K562 (cell line): Measurements from ENCODE around the gene NMBR. TPM values are rescaled to one million over a fixed set of nuclear protein-coding genes. Genes with fewer than 3 reads are reported as not detected.

ENCODE experiments used
- BMI1 ChIP-seq: fragments of 150-350 bp; IDR thresholded peaks from 2 replicates; pipeline ENCODE4 v1.6.1; 2014; ENCODE audit warnings: low read length
- HDAC1 ChIP-seq, 2 experiments: fragments of 450-650 bp; IDR thresholded peaks; 2 replicates each; pipeline ENCODE4 v1.6.1; 2016 to 2017; ENCODE audit warnings: inconsistent platforms in 1 of 2, mild to moderate bottlenecking in 1 of 2, moderate library complexity in 1 of 2
- HNRNPH1 ChIP-seq: fragments of 200-400 bp; formaldehyde crosslinking; optimal IDR thresholded peaks from 2 replicates; pipeline ENCODE3; 2017; ENCODE audit warnings: low read depth, mild to moderate bottlenecking, low read length, moderate library complexity
- HNRNPLL ChIP-seq: fragments of 200-400 bp; formaldehyde crosslinking; IDR thresholded peaks from 2 replicates; pipeline ENCODE4 v1.6.1; 2017; ENCODE audit warnings: low read length, low read depth, mild to moderate bottlenecking; ENCODE audit not compliant: poor library complexity, severe bottlenecking
- MYNN ChIP-seq, 2 experiments: sonication (generic); formaldehyde crosslinking in 1 of 2; IDR thresholded peaks; 2 replicates each; pipeline versions ENCODE4 v1.5.0 to v1.6.1; 2016 to 2020; ENCODE audit warnings: antibody characterized with exemption in 1 of 2, missing genetic modification reagents in 1 of 2
- RBM14 ChIP-seq: fragments of 200-400 bp; formaldehyde crosslinking; IDR thresholded peaks from 2 replicates; pipeline ENCODE4 v1.6.1; 2018; ENCODE audit warnings: low read depth, mild to moderate bottlenecking, low read length, moderate library complexity, borderline replicate concordance; ENCODE audit not compliant: insufficient read depth
- SMAD1 ChIP-seq: fragments of 150-350 bp; IDR thresholded peaks from 2 replicates; pipeline ENCODE4 v1.6.1; 2014; ENCODE audit warnings: low read length, low read depth; ENCODE audit not compliant: partially characterized antibody
- STAT5B ChIP-seq: fragments of 250-450 bp; sonication (Bioruptor Pico); IDR thresholded peaks from 2 replicates; pipeline ENCODE4 v1.8.0; 2021; ENCODE audit warnings: mild to moderate bottlenecking, inconsistent platforms
- ZC3H8 ChIP-seq: fragments of 450-650 bp; IDR thresholded peaks from 2 replicates; pipeline ENCODE4 v1.6.1; 2017
- ZNF184 ChIP-seq: sonication (generic); formaldehyde crosslinking; IDR thresholded peaks from 2 replicates; pipeline ENCODE4 v1.5.0; 2020; ENCODE audit warnings: missing genetic modification reagents
- ZNF395 ChIP-seq: fragments of 200-800 bp; sonication (Bioruptor generic); IDR thresholded peaks from 2 replicates; pipeline ENCODE4 v1.6.1; 2017; ENCODE audit warnings: missing genetic modification characterization, missing compliant biosample characterization
- ZNF586 ChIP-seq: fragments of 450-650 bp; formaldehyde crosslinking; conservative IDR thresholded peaks from 2 replicates; pipeline ENCODE4 v1.4.0; 2020; ENCODE audit warnings: mild to moderate bottlenecking, moderate library complexity
- polyA plus RNA-seq, 8 experiments: library from polyadenylated mRNA; depleted of rRNA in 4 of 8; stranded (reverse) in 5 of 8; unstranded in 3 of 8; fragments of >200 nt; fragmentation: Nextera tagmentation in 2 of 8; fragmentation: Illumina TruSeq in 1 of 8; extraction: Ambion mirVana in 2 of 8; extraction: Trizol in 1 of 8; gene quantifications; 2 replicates each; pipeline versions ENCODE4 v1.2.1 to v1.2.3, GENCODE V29; 2011 to 2014; ENCODE audit warnings: inconsistent platforms in 1 of 8, missing spikeins in 1 of 8
- total RNA-seq, 7 experiments: library from RNA; depleted of rRNA in 6 of 7; stranded (reverse); fragments of >200 nt in 6 of 7; fragmentation: Illumina TruSeq in 2 of 7; extraction: Trizol in 2 of 7; gene quantifications; 2 replicates each; pipeline versions ENCODE4 v1.2.1 to v1.2.3, GENCODE V29; 2011 to 2021; ENCODE audit warnings: low replicate concordance in 1 of 7
- TF ChIP-seq, protein P1 (sequence below): fragments of 200-800 bp; sonication (Bioruptor generic); IDR thresholded peaks from 2 replicates; pipeline ENCODE4 v1.6.1; 2016; ENCODE audit warnings: missing genetic modification characterization, missing compliant biosample characterization
- TF ChIP-seq, protein P2 (sequence below): fragments of 200-800 bp; sonication (Bioruptor generic); IDR thresholded peaks from 2 replicates; pipeline ENCODE4 v1.6.1; 2017; ENCODE audit warnings: missing genetic modification characterization, missing compliant biosample characterization
- TF ChIP-seq, protein P3 (sequence below): fragments of 250-450 bp; sonication (Bioruptor Pico); IDR thresholded peaks from 2 replicates; pipeline ENCODE4 v1.8.0; 2022; ENCODE audit warnings: inconsistent platforms, mild to moderate bottlenecking, moderate library complexity, borderline replicate concordance
- TF ChIP-seq, protein P4 (sequence below): IDR thresholded peaks from 2 replicates; pipeline ENCODE4 v1.6.1; 2011; ENCODE audit not compliant: insufficient read length; ENCODE audit errors: extremely low read depth

The NMBR gene
- total and polyA plus RNA-seq, 9 of the 15 experiments (the other 6 are each of a cell fraction or from before 2014, with no cell fraction given) = not detected

DNA sequence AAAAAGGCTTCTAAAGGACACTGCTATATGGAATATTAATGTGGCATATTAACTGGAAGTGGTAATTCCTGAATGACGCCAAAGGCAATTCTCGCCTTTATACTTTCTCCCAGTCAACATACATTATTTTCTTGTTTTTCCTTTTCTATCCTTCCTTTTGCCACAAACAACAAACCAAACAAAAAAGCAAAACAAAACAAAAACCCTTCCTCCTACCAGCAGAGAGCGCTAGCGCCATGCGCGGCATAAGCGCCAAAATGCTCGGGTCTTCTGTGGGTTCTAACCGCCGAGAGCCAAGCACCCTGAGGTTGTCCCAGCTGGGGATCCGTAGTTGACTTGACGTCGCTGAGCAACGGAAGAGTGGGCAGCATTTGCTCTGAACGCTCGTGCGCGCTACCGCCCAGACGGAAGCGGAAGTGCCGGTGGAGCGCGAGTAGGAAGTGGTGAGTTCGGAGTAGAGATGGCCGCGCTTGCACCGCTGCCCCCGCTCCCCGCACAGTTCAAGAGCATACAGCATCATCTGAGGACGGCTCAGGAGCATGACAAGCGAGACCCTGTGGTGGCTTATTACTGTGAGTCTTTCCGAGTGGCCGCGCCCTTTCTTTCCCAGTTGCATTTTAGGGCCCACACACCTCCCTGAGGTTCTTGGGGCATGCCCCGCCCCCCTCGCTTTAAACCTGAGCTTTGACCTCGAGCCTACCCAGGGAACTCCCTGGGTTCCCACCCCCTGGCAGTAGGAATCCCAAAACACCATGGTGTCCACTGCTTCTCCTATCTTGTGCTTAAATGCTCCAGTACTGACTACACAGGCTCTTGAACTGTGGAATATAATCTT, at the start of gene NMBR, which contains the start of gene VTA1 (continued):
- TF ChIP-seq, protein P1, sequence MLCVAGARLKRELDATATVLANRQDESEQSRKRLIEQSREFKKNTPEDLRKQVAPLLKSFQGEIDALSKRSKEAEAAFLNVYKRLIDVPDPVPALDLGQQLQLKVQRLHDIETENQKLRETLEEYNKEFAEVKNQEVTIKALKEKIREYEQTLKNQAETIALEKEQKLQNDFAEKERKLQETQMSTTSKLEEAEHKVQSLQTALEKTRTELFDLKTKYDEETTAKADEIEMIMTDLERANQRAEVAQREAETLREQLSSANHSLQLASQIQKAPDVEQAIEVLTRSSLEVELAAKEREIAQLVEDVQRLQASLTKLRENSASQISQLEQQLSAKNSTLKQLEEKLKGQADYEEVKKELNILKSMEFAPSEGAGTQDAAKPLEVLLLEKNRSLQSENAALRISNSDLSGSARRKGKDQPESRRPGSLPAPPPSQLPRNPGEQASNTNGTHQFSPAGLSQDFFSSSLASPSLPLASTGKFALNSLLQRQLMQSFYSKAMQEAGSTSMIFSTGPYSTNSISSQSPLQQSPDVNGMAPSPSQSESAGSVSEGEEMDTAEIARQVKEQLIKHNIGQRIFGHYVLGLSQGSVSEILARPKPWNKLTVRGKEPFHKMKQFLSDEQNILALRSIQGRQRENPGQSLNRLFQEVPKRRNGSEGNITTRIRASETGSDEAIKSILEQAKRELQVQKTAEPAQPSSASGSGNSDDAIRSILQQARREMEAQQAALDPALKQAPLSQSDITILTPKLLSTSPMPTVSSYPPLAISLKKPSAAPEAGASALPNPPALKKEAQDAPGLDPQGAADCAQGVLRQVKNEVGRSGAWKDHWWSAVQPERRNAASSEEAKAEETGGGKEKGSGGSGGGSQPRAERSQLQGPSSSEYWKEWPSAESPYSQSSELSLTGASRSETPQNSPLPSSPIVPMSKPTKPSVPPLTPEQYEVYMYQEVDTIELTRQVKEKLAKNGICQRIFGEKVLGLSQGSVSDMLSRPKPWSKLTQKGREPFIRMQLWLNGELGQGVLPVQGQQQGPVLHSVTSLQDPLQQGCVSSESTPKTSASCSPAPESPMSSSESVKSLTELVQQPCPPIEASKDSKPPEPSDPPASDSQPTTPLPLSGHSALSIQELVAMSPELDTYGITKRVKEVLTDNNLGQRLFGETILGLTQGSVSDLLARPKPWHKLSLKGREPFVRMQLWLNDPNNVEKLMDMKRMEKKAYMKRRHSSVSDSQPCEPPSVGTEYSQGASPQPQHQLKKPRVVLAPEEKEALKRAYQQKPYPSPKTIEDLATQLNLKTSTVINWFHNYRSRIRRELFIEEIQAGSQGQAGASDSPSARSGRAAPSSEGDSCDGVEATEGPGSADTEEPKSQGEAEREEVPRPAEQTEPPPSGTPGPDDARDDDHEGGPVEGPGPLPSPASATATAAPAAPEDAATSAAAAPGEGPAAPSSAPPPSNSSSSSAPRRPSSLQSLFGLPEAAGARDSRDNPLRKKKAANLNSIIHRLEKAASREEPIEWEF (CRISPR knock-in tag) = no peak
- TF ChIP-seq SMAD1 (peak; percentile 79), RBM14 (no peak), STAT5B (CRISPR knock-in tag) (no peak), ZC3H8 (peak; percentile 22; the same call in 1 of the 2 replicates), HDAC1 (IDR thresholded peaks at IDR 0.05) (peak; percentile 55 to 98; a peak in 3 of 4 replicates), ZNF184 (CRISPR knock-in tag) (no peak), BMI1 (peak; percentile 83), MYNN (IDR thresholded peaks at IDR 0.05) (peak; percentile 83; the same call in 1 of the 2 replicates), MYNN (CRISPR knock-in tag; IDR thresholded peaks at IDR 0.05) (no peak), ZNF586 (CRISPR knock-in tag) (no peak), ZNF395 (CRISPR knock-in tag) (no peak), HNRNPH1 (no peak), HNRNPLL (peak; percentile 75)
- TF ChIP-seq, protein P2, sequence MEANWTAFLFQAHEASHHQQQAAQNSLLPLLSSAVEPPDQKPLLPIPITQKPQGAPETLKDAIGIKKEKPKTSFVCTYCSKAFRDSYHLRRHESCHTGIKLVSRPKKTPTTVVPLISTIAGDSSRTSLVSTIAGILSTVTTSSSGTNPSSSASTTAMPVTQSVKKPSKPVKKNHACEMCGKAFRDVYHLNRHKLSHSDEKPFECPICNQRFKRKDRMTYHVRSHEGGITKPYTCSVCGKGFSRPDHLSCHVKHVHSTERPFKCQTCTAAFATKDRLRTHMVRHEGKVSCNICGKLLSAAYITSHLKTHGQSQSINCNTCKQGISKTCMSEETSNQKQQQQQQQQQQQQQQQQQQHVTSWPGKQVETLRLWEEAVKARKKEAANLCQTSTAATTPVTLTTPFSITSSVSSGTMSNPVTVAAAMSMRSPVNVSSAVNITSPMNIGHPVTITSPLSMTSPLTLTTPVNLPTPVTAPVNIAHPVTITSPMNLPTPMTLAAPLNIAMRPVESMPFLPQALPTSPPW (CRISPR knock-in tag) = peak; percentile 84
- TF ChIP-seq, protein P3, sequence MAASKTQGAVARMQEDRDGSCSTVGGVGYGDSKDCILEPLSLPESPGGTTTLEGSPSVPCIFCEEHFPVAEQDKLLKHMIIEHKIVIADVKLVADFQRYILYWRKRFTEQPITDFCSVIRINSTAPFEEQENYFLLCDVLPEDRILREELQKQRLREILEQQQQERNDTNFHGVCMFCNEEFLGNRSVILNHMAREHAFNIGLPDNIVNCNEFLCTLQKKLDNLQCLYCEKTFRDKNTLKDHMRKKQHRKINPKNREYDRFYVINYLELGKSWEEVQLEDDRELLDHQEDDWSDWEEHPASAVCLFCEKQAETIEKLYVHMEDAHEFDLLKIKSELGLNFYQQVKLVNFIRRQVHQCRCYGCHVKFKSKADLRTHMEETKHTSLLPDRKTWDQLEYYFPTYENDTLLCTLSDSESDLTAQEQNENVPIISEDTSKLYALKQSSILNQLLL (CRISPR knock-in tag) = no peak
- TF ChIP-seq, protein P4, sequence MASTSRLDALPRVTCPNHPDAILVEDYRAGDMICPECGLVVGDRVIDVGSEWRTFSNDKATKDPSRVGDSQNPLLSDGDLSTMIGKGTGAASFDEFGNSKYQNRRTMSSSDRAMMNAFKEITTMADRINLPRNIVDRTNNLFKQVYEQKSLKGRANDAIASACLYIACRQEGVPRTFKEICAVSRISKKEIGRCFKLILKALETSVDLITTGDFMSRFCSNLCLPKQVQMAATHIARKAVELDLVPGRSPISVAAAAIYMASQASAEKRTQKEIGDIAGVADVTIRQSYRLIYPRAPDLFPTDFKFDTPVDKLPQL = no peak
